Ureter (tissue), 1 donor: ENCODE measurements around the gene PROKR2. TPM values are rescaled to one million over a fixed set of nuclear protein-coding genes. Genes with fewer than 3 reads are reported as not detected.

ENCODE experiments used
- DNase-seq: peaks from one replicate; pipeline ENCODE4 v3.0.0-alpha.2; 2020; ENCODE audit warnings: low spot score
- total RNA-seq: library from RNA; stranded (reverse); gene quantifications from one replicate; pipeline ENCODE4 v1.2.4, GENCODE V29; 2023
- donor health status: DM: yes; HTN: yes; CAD: no.

PROKR2 gene
- total RNA-seq, 1 donor from 2014 or later = not detected

DNA sequence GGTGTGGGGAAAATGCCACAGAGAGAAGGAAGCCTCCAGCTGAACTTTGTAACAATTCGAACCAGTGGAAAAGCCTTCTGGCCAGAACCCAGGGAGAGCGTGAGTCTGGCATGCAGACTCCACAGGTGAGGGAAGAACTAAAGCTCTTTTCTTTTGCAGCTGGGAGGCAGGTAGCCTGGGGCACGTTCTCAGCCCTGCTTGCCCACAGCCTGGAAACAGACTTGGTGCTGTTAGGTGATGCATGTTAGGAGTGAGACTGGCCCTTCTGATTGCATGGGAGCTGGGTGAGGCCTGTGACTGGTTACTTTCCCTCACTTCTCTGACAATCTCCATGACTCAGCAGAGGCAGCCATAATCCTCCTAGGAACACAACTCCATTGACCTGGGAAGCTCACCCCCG lies 34.2 kb downstream of the PROKR2 start:
- no peak for DNase-seq

- DNase-seq = no peak
Observed at GRCh38 chr20:5279661-5280060, 37.1 kb downstream of the PROKR2 start.

DNA sequence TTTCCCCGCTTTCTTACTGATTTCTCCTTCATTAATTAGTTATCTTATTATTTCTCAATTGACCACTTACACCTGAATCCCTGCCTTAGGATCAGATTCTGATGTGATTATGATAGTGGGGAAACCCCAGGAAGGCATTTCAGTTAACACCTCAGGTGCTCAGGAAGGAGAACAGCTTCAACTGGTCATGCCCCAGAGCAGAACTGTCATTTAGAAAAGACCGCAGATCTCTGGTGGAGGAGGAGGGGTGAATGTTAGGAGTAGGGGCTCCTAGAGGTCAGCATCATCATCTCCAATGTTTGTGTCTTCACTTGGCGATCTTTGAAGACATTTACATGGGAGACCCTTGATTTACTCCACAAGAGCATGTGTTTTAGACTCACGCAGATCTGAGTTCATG lies 44.5 kb downstream of the PROKR2 start:
- DNase-seq = no peak

DNA sequence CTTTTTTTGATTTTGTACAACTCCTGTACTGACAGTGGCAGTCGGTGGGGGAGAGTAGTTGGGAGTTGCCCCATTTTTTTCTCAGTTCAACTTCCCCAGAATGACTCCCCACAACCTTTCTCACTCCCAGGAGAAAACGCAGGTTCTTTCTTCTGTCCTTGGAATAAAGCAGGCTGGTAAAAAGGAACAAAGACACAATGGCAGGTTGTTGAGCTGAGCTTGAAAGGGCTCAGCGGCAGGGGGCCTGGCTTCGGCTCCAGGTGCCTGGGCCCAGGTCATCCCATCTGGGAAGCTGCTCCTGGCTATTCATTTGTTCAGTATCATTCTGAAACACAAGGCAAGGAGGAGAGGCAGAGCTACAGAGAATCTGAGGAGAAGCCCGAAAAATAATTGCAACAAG lies 46.2 kb downstream of the PROKR2 start:
- no peak for DNase-seq

GRCh38 chr20:5268449-5268848 lies 48.3 kb downstream of the PROKR2 start:
- DNase-seq = no peak

GRCh38 chr20:5267092-5267491 lies 49.7 kb downstream of the PROKR2 start:
- no peak for DNase-seq

Other genes with a start within 250 kb of the PROKR2 start
- gene TMEM230, start 203.9 kb downstream of the PROKR2 start, total RNA-seq = 125 TPM
- gene PCNA, start 197.0 kb downstream of the PROKR2 start, total RNA-seq = 52.0 TPM
- 58.1 TPM for gene CDS2, start 189.9 kb downstream of the PROKR2 start, total RNA-seq